22Rv1 (cell line): Measurements from ENCODE around the gene LMTK2.
A peak's percentile ranks its signal among the peaks of the same experiment; 100 is the strongest.

Experiments used
- H3K27ac ChIP-seq: fragments of 450-650 bp; 2 replicates; pipeline ENCODE4 v1.5.1; 2017
- CTCF ChIP-seq: fragments of 450-650 bp; IDR thresholded peaks from 2 replicates; pipeline ENCODE4 v1.5.1; 2017; ENCODE audit warnings: mild to moderate bottlenecking
- ZFX ChIP-seq: fragments of 450-650 bp; IDR thresholded peaks from 2 replicates; pipeline ENCODE4 v1.6.1; 2017; ENCODE audit warnings: antibody characterized with exemption, borderline replicate concordance

Gene LMTK2

GRCh38 chr7:98105942-98106544 lies 619 bp upstream of the LMTK2 start:
- no peak overlapping the region for H3K27ac ChIP-seq
- no peak for TF ChIP-seq CTCF
- TF ChIP-seq ZFX: no peak

GRCh38 chr7:98107313-98107721 lies 655 bp downstream of the LMTK2 start:
- peak overlapping the region; percentile 67 for H3K27ac ChIP-seq
- TF ChIP-seq CTCF: no peak
- TF ChIP-seq ZFX: no peak

- TF ChIP-seq CTCF (no peak), ZFX (no peak)
- H3K27ac ChIP-seq: no peak overlapping the region
These were observed 3.8 kb downstream of the LMTK2 start for GRCh38 chr7:98110249-98111022.

- no peak overlapping the region for H3K27ac ChIP-seq
- TF ChIP-seq ZFX: no peak
- TF ChIP-seq CTCF: no peak
These were observed 5.4 kb downstream of the LMTK2 start for GRCh38 chr7:98112077-98112476.

GRCh38 chr7:98115746-98116525 lies 9.3 kb downstream of the LMTK2 start:
- H3K27ac ChIP-seq: no peak overlapping the region
- TF ChIP-seq ZFX (no peak), CTCF (no peak)

- H3K27ac ChIP-seq: no peak overlapping the region
- TF ChIP-seq CTCF (no peak), ZFX (no peak)
These were observed 10.2 kb downstream of the LMTK2 start for GRCh38 chr7:98116656-98117461.
